Smooth muscle cell (in vitro differentiated cells): ENCODE data around the gene FGF21. TPM values are rescaled to one million over a fixed set of nuclear protein-coding genes. Genes with fewer than 3 reads are reported as not detected.

Experiments used
- DNase-seq: peaks from one replicate; lab custom pipeline; 2025; ENCODE audit not compliant: unreplicated experiment; lab: John Stamatoyannopoulos, UW
- H2AFZ ChIP-seq: fragments of 200-600 bp; sonication (generic); 2 replicates; pipeline ENCODE4 v1.6.0; 2016; ENCODE audit warnings: antibody characterized with exemption, low read depth, mild to moderate bottlenecking
- H3F3A ChIP-seq: fragments of 200-600 bp; sonication (generic); 2 replicates; pipeline ENCODE4 v1.6.0; 2017; ENCODE audit warnings: antibody characterized with exemption, low read depth
- H3K27ac ChIP-seq: fragments of 200-600 bp; sonication (generic); 2 replicates; pipeline ENCODE4 v1.5.1; 2016; ENCODE audit warnings: low read depth, mild to moderate bottlenecking
- H3K27me3 ChIP-seq: fragments of 200-600 bp; sonication (generic); 2 replicates; pipeline ENCODE4 v1.6.1; 2016; ENCODE audit warnings: low read depth, mild to moderate bottlenecking
- H3K36me3 ChIP-seq: fragments of 200-600 bp; sonication (generic); 2 replicates; pipeline ENCODE4 v1.5.1; 2016; ENCODE audit warnings: low read depth
- H3K4me1 ChIP-seq: fragments of 200-600 bp; sonication (generic); 2 replicates; pipeline ENCODE4 v1.5.1; 2016; ENCODE audit warnings: low read depth
- H3K4me2 ChIP-seq: fragments of 200-600 bp; sonication (generic); 2 replicates; pipeline ENCODE4 v1.6.0; 2016; ENCODE audit warnings: mild to moderate bottlenecking
- H3K4me3 ChIP-seq: fragments of 200-600 bp; sonication (generic); 2 replicates; pipeline ENCODE4 v1.5.1; 2016; ENCODE audit warnings: mild to moderate bottlenecking
- H3K79me2 ChIP-seq: fragments of 200-600 bp; sonication (generic); 2 replicates; pipeline ENCODE4 v1.6.0; 2016; ENCODE audit warnings: low read depth, mild to moderate bottlenecking
- H3K9ac ChIP-seq: fragments of 200-600 bp; sonication (generic); 2 replicates; pipeline ENCODE4 v1.6.0; 2016; ENCODE audit warnings: low read depth
- H3K9me3 ChIP-seq: fragments of 200-600 bp; sonication (generic); replicated peaks from 2 replicates; pipeline ENCODE4 v1.5.1; 2016; ENCODE audit warnings: low read depth
- H4K20me1 ChIP-seq: fragments of 200-600 bp; sonication (generic); 2 replicates; pipeline ENCODE4 v1.6.0; 2016; ENCODE audit warnings: low read depth
- WGBS: methylation state at CpG from one replicate; pipeline ENCODE4 v1.1.7; 2016; ENCODE audit warnings: low lambda C conversion rate; 5-methylcytosine and 5-hydroxymethylcytosine counted together
- polyA plus RNA-seq: library from polyadenylated mRNA; unstranded; fragments of >200 nt; fragmentation: Nextera tagmentation; extraction: Ambion mirVana; gene quantifications from 2 replicates; pipeline ENCODE4 v1.2.1, GENCODE V29; 2016
- total RNA-seq: library from RNA; depleted of rRNA; stranded (reverse); fragments of >200 nt; gene quantifications from 2 replicates; pipeline ENCODE4 v1.2.3, GENCODE V29; 2014
- TF ChIP-seq, protein P1 (sequence below): fragments of 200-600 bp; sonication (generic); IDR thresholded peaks from 2 replicates; pipeline ENCODE4 v1.5.1; 2017; ENCODE audit warnings: borderline replicate concordance, mild to moderate bottlenecking, antibody characterized with exemption; ENCODE audit not compliant: insufficient read depth, poor library complexity, severe bottlenecking

The FGF21 gene
- total and polyA plus RNA-seq, 2 experiments from 2014 or later: not detected

DNA sequence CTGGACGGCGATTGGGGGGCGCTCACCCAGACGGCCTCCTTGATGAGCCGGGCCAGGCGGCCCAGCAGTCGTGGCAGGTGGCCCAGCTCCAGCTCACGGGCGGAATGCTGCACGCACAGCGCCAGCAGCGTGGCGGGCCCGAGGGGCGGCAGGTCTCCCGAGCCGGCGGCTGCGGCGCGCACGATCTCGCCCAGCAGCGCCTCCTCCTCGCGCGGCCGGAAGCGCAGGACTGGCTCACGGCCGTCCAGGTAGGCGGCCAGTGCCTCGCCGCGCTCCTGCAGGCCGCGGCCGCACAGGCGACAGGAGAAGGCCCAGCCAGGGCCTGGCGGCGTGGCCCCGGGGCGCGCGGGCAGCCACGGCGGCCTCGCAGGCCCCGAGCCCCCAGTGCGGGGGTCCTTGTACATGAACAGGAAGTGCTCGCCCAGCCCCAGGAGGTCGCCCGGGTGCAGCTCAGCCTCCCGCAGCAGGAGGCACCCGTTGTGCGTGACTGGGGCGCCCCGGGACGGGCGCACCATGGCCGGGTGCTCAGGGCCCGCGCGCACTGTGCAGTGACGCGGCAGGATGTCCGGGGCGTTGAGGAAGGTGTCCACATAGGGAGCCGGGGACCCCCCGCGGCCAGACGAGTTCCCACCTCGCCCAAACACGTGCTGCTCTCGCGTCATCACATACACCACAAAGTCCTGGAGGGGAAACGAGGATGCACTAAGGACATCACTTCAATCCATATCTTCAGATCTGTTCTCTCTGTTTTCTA, 26.2 kb upstream of the FGF21 start:
- Histone ChIP-seq H4K20me1 (no peaks in the 10 kb centered on the region), H2AFZ (no peak overlapping the region), H3K4me3 (no peak overlapping the region), H3K36me3 (no peaks in the 10 kb centered on the region), H3K79me2 (no peaks in the 10 kb centered on the region), H3K27me3 (no peaks in the 10 kb centered on the region), H3K9me3 (no peaks in the 10 kb centered on the region), H3K9ac (no peak overlapping the region), H3K27ac (no peak overlapping the region), H3F3A (no peaks in the 10 kb centered on the region), H3K4me1 (no peaks in the 10 kb centered on the region), H3K4me2 (no peak overlapping the region)
- WGBS: 79% methylated on average over 64 of the region's 77 CpGs
- no peak for DNase-seq
- TF ChIP-seq, protein P1, sequence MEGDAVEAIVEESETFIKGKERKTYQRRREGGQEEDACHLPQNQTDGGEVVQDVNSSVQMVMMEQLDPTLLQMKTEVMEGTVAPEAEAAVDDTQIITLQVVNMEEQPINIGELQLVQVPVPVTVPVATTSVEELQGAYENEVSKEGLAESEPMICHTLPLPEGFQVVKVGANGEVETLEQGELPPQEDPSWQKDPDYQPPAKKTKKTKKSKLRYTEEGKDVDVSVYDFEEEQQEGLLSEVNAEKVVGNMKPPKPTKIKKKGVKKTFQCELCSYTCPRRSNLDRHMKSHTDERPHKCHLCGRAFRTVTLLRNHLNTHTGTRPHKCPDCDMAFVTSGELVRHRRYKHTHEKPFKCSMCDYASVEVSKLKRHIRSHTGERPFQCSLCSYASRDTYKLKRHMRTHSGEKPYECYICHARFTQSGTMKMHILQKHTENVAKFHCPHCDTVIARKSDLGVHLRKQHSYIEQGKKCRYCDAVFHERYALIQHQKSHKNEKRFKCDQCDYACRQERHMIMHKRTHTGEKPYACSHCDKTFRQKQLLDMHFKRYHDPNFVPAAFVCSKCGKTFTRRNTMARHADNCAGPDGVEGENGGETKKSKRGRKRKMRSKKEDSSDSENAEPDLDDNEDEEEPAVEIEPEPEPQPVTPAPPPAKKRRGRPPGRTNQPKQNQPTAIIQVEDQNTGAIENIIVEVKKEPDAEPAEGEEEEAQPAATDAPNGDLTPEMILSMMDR: no peak

DNA sequence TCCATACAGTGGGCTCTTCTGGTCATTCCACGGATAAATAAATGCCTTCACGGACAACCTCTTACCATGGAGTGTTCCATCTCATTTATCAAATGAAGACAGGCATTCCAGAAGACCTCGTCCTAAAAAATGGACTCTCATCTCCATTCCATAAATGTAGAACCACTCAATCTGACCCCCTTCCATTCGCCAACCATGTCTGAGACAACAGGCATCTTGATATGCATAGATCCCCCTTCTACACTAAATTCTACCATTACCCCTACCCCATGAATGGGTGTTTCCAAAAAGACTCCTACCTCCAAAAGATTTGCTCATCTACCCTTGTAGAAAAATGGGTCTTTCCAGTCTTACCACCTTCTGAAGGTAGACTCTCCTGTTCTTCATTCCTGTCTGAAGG, 23.9 kb upstream of the FGF21 start:
- Histone ChIP-seq H3K4me2 (no peak overlapping the region), H3K27me3 (no peaks in the 10 kb centered on the region), H4K20me1 (no peaks in the 10 kb centered on the region), H3K4me3 (no peak overlapping the region), H3K9me3 (no peaks in the 10 kb centered on the region), H3K36me3 (no peaks in the 10 kb centered on the region), H2AFZ (no peak overlapping the region), H3K4me1 (no peaks in the 10 kb centered on the region), H3K27ac (no peak overlapping the region), H3F3A (no peaks in the 10 kb centered on the region), H3K79me2 (no peaks in the 10 kb centered on the region), H3K9ac (no peak overlapping the region)
- WGBS: 93% methylated on average over 4 of the region's 4 CpGs
- DNase-seq: no peak
- TF ChIP-seq, protein P1: no peak

DNA sequence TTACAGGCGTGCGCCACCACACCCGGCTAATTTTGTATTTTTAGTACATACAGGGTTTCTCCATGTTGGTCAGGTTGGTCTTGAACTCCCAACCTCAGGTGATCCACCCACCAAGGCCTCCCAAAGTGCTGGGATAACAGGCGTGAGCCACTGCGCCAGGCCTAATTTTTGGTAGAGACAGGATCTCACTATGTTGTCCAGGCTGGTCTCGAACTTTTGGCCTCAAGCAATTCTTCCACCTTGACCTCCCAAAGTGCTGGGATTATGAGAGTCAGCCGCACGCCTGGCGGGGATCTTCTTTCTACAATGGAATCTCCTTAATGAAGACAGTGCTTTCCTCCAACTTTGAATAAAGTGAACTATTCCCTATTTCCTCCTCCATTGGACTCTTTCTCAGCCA, 20.7 kb upstream of the FGF21 start:
- Histone ChIP-seq H2AFZ (peak overlapping the region; percentile 84), H3K27me3 (no peaks in the 10 kb centered on the region)

More for the DNA sequence above, 20.7 kb upstream of the FGF21 start:
- WGBS: 95% methylated on average over 9 of the region's 9 CpGs
- H3K27ac ChIP-seq: no peak overlapping the region
- no peaks in the 10 kb centered on the region for H4K20me1 ChIP-seq
- H3K4me3 ChIP-seq: peak overlapping the region; percentile 53
- peaks cover 9% of the 10 kb centered on the region for H3K4me1 ChIP-seq
- no peaks in the 10 kb centered on the region for H3K36me3 ChIP-seq
- H3K9ac ChIP-seq: no peak overlapping the region
- no peaks in the 10 kb centered on the region for H3K79me2 ChIP-seq
- no peaks in the 10 kb centered on the region for H3F3A ChIP-seq
- peak overlapping the region; percentile 85 for H3K4me2 ChIP-seq
- H3K9me3 ChIP-seq: no peaks in the 10 kb centered on the region
- TF ChIP-seq, protein P1: no peak
- no peak for DNase-seq
